SK-N-SH (cell line): ENCODE results near the gene ENTHD1.
"Not testable (repeated sequence)": the region's sequence is repeated elsewhere in the genome, so short reads cannot be mapped to it uniquely, and the experiment has no call there.

ENCODE experiments used
- CTCF ChIP-seq: fragments of 200-600 bp; sonication (generic); IDR thresholded peaks from 2 replicates; pipeline ENCODE4 v1.6.1; 2017; ENCODE audit warnings: antibody characterized with exemption, mild to moderate bottlenecking, moderate library complexity
- EP300 ChIP-seq, 2 experiments: IDR thresholded peaks; 2 replicates each; pipeline versions ENCODE4 v1.4.0 to v1.6.1; 2012; ENCODE audit warnings: borderline replicate concordance in 1 of 2, low read depth in 1 of 2, low read length in 1 of 2
- FOXM1 ChIP-seq: IDR thresholded peaks from 2 replicates; pipeline ENCODE4 v1.4.0; 2012; ENCODE audit warnings: low read depth, mild to moderate bottlenecking
- GATA2 ChIP-seq: sonication (generic); formaldehyde crosslinking; IDR thresholded peaks from 2 replicates; pipeline ENCODE4 v1.5.0; 2020; ENCODE audit warnings: mild to moderate bottlenecking, missing genetic modification reagents
- POLR2AphosphoS5 ChIP-seq: IDR thresholded peaks from 2 replicates; pipeline ENCODE4 v1.6.1; 2012; ENCODE audit warnings: low read depth, low read length
- RAD21 ChIP-seq: IDR thresholded peaks from 2 replicates; pipeline ENCODE4 v1.6.1; 2012; ENCODE audit warnings: mild to moderate bottlenecking, low read length
- RCOR1 ChIP-seq: fragments of 150-350 bp; IDR thresholded peaks from 2 replicates; pipeline ENCODE4 v1.6.1; 2017; ENCODE audit warnings: antibody characterized with exemption, low read length
- REST ChIP-seq: IDR thresholded peaks from 2 replicates; pipeline ENCODE4 v1.6.1; 2012; ENCODE audit warnings: mild to moderate bottlenecking, low read depth, low read length, moderate library complexity
- RFX5 ChIP-seq: IDR thresholded peaks from 2 replicates; pipeline ENCODE4 v1.6.1; 2012; ENCODE audit warnings: mild to moderate bottlenecking, improper control_type of control experiment, low read length
- SIN3A ChIP-seq: IDR thresholded peaks from 2 replicates; pipeline ENCODE4 v1.6.1; 2012; ENCODE audit warnings: low read depth, mild to moderate bottlenecking, low read length, moderate library complexity, borderline replicate concordance
- TAF1 ChIP-seq: IDR thresholded peaks from 2 replicates; pipeline ENCODE4 v1.6.1; 2012; ENCODE audit warnings: low read depth, mild to moderate bottlenecking, low read length, moderate library complexity, borderline replicate concordance
- YY1 ChIP-seq: IDR thresholded peaks from 2 replicates; pipeline ENCODE4 v1.4.0; 2012; ENCODE audit warnings: low read depth, mild to moderate bottlenecking

- TF ChIP-seq CTCF; RAD21; EP300 (IDR thresholded peaks at IDR 0.05; ENCODE audit: borderline replicate concordance in 1 of 2, low read depth in 1 of 2, low read length in 1 of 2); TAF1; GATA2; YY1; RFX5; REST; FOXM1; SIN3A; RCOR1; POLR2AphosphoS5: not testable (repeated sequence)
Observed at GRCh38 chr22:39734046-39734445, 159.5 kb downstream of the ENTHD1 start.
